COLO829 (cell line): ENCODE results near the gene DENND1A.
"Not testable (repeated sequence)": the region's sequence is repeated elsewhere in the genome, so short reads cannot be mapped to it uniquely, and the experiment has no call there.

Source experiments
- DNase-seq: peaks from one replicate; pipeline ENCODE4 v3.0.0; 2012; ENCODE audit warnings: low spot score

DENND1A gene

DNA sequence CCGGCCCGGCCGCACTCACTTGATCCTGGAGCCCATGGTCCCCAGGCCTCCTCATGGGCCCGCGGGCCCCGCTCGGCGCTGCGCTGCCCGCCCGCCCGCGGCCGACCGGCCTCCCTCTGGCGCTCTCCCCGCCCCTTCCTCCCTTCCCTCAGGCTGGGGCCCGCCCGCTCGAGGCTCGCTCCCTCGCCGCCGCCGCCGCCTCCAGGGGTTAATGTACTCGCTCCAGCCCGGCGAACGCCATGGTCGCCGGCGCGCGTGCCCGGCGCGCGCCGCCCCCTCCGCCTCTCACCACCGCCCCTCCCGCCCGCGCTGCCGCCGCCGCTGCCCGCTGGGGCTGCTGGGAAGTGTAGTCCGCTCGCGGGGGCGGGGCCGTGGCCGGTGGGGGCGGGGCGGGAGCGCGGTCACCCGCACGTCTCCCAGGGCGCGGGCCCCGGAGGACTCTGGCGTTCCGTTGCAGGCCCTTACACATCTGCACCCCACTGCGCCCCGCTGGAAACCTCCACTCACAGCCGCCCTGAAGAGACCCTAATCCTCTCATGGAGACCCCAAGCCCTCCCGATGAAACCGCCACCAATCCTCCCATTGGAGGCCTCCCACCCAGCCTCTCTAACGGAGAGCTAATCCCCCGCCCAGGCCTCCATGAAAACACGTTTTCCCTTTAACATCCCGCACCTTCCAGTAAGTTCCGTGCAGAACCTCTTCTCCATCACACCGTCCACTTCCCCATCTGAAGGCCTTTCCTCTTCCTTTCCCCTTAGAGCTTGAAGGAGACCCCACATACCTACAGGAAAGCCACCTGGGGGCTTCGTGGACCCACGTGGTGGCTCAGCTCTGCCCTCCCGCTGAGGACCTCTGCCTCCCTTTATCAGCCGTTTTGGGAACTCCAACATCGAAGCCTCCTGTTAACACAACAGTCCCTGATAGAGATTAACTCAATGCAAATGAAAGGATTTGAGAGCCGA lies at the start of gene DENND1A:
TSS of gene DENND1A (minus strand) at position 257 of the 962 bp plus-strand sequence. CDS start at position 36, 221 bp downstream.
- DNase-seq: peak; percentile 96

GRCh38 chr9:123978981-123979380 lies 49.1 kb upstream of the DENND1A start:
- DNase-seq: no peak

DNA sequence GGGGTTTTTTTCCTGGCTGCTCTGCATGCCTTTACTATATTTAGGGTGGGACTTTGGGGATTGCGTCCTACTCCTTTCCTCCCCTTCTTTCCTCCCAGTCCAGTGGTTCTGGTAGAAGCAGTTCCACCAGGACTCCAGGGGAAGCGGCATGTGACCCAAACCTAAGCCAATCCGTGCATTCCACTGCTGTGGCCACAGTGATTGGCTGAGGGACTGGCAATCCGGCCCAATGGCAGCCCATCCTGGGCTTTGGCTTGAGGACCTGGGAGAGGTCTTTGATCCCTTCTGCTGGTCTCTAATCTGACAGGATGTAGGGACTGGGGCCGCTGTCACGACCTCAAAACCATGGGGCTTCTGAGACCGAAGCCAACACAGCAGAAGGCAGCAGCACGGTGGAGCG lies 46.7 kb upstream of the DENND1A start:
- DNase-seq: not testable (repeated sequence)

DNA sequence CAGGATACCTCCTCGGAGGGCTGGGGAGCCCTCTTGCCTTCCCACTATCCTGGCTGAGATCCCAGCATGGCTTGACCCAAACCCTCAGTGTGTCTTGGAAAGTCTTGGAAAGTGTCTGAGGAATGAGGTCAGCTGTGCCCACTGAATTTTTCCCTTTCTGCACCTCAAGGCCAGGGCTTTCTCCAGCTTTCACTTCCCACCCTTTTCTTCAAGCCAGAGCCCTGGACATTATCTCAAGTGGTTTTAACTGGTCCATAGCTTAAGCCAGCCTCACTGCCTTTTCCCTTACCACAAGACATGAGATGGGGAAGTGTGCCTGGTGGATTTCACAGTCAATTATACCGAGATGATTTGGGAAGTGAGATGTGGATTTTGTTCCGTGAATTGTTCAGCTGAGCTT lies 45.9 kb upstream of the DENND1A start:
- no peak for DNase-seq

DNA sequence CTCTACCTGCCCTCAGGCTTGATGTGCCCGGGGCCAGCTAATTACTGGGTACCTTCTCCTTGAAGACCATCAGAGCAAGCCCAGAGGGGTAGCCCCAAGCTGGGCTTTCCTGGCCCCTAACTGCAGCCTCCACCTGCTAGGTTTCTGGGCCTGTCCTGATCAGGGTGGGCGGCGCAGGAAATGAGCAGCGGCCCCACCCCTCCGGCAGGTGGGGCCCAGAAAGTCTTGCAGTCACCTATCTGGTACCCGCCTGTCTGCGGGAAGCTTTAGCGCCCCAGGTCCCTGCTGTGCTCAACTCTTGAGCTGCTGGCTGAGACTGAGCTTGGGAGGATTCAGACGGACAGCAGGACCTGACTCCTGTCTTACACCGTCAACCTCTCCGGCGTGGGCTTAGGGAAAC lies 44.5 kb upstream of the DENND1A start:
- no peak for DNase-seq

GRCh38 chr9:123973590-123974223 lies 43.8 kb upstream of the DENND1A start:
- DNase-seq: no peak

DNA sequence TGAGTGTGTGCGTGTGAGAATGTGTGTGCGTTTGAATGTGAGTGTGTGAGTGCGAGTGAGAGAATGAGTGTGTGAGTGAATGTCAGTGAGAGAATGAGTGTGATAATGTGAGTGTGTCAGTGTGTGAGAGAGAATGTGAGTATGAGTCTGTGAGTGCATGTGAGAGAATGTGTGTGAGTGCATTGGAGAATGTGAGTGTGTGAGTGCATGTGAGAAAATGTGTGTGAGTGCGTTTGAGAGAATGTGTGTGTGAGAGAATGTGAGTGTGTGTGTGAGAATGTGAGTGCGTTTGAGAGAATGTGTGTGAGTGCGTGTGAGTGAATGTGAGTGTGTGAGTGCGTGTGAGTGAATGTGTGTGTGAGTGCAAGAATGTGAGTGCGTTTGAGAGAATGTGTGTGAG lies 42.7 kb upstream of the DENND1A start:
- no peak for DNase-seq

DNA sequence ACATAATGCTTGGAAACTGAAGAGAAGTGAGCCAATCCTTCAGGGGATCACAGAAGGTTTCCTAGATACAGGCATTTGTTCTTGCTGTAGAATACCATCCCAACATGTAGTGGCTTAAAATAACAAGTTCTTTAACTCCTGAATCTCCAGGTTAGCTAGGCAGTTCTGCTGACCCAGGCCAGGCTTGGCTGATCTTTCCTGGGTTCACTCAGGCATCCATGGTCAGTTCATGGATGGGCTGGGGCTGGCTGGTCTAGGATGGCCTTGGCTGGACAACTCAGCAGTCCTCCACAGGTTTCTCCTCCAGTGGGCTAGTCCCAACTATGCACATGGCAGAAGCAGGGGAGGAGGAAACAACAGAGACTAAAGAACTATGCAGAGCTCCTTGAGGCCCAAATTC lies 37.4 kb upstream of the DENND1A start:
- DNase-seq: no peak

DNA sequence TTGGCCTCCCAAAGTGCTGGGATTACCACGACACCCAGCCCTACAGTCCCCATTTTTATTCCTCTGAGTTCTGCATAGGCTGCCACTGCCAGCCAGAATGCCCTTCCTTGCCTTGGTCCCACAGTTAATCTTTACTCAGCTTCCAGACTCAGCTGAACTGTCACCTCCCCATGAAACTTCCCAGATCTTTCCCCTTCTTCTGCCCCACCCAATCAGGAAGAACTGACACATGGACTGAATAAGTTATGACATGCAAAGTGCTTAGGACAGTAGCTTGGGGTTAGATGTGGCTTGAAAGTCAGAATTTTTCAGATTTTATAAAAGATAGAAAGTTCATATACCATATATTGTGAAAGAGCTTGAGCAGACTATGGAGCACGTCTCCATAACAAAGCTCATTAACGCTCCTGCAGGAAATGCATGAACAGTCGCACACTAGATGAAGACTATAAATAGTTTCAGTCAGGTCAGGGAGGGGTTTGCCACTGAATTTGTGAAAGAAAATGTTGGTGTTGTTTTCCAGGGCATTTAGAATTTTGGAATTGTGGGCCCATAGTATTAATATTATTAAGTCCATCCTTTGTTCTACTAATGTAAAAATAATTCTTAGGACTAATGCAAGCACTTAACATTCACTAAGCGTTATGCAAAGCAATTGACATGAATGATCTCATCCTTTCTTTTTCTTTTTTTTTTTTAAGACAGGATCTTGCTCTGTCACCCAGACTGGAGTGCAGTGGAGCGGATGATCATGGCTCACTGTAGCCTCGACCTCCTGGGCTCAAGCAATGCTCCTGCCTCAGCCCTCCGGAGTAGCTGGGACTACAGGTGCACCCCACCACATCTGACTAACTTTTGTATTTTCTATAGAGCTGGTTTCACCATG lies 36.1 kb upstream of the DENND1A start:
- DNase-seq: no peak

DNA sequence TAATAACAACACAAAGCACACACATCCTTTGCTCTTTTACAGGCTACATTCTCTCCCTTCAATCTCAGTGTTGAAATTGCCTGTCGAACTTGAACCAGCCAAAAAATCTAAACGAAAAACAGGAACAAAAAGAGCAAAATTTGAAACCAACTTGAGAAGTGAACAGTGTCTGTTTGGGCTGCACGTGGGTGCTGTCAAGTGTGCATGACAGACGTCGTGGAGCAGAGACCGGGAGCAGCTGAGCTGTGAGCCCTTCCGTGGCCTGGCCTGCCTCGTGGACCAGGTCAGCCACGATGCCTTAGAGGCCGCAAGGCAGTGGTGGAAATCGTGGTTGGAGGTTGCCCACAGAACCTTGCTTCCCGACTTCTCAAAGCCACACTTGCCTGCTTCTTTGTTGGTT lies 34.8 kb upstream of the DENND1A start:
- DNase-seq: no peak

DNA sequence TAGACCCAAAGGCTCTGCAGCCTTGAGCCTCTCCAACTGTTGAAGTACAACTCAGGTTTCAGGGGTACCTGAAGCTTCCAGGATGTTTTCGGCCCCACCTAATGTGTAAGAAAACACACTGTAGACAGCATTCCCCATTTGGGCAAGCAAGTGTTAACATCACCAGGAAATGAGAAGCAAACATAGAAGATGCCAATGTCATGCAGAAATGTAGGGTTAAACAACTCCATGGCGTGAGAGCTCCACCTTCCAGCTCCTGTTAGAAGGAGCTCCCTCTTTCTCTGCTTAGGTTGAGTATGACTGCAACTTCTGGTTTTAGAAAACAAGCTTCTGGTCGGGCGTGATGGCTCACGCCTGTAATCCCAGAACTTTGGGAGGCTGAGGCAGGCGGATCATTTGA lies 31.0 kb upstream of the DENND1A start:
- no peak for DNase-seq

DNA sequence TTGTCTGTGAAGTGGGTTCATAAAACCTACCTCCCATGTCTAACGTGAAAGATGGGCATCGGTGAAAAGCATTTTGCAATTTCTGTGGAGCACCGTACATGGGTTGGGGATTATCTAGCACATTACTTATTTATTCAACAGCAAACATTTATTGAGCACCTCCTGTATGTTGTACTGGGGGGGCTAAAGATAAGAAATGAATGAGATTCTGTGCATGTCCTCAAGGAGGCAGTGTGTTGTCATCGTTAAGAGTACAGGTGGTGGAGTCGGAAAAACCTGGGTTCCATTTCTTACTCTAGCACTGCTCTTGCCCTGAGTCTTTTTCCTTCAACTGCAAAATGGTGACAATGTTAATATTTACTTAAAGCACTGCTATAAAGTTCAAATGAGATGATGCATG lies 30.4 kb upstream of the DENND1A start:
- no peak for DNase-seq

- DNase-seq: no peak
Measured at GRCh38 chr9:123959787-123960186, 29.9 kb upstream of the DENND1A start.

DNA sequence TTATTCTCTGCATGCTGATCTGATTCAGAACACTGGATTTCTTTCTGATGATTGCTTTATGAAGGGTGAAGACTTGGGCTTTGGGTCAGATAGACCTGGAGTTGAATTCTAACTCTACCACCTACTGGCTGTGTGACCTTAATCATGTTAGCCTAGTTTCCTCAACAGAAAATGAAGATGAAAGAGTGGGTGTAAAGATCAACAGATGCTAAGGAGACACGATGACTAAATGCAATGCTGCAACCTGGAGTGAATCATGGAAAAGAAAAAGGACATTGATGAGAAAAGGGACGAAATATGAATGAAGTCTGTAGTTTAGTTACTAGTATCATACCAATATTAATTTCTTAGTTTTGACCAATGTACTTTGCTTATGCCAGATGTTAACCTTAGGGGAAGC lies 27.8 kb upstream of the DENND1A start:
- DNase-seq: no peak

- DNase-seq: no peak
Measured at GRCh38 chr9:123957168-123957721, 27.3 kb upstream of the DENND1A start.

DNA sequence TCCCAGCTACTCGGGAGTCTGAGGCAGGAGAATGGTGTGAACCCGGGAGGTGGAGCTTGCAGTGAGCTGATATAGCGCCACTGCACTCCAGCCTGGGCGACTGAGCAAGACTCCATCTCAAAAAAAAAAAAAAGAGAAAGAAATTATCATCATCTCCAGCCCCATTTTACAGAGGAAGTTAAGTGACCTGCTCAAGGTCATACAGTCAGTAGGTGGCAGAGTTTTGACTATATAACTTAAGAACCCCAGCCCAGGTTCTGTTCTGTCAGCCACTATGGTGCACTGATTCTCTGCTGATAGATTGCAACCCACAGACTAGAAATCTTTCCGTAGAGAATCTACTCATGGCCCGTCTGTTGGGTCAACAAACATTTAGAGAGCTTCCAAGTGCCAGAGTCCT lies 25.7 kb upstream of the DENND1A start:
- no peak for DNase-seq

GRCh38 chr9:123954518-123955280 lies 24.8 kb upstream of the DENND1A start:
- DNase-seq: no peak

GRCh38 chr9:123952641-123953495 lies 22.9 kb upstream of the DENND1A start:
- no peak for DNase-seq

DNA sequence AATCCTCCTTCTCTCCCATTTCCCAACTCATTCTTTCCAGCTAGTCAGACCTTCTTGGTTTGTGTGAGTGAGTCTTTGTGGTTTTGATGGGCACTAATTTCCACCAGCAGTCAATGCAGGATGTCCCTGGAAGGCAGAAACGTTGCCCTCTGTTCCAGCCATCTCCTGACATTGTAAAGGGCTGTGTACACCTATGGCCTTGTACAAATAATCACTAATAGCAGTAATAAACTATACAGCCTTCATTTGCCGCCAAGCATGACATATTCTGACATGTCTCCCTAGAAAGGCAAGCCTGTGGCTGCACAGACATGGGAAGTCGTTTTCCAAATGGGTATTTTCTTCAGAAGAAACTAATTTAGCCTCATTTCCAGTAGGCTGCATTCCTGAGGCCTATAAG lies 18.4 kb upstream of the DENND1A start:
- no peak for DNase-seq

DNA sequence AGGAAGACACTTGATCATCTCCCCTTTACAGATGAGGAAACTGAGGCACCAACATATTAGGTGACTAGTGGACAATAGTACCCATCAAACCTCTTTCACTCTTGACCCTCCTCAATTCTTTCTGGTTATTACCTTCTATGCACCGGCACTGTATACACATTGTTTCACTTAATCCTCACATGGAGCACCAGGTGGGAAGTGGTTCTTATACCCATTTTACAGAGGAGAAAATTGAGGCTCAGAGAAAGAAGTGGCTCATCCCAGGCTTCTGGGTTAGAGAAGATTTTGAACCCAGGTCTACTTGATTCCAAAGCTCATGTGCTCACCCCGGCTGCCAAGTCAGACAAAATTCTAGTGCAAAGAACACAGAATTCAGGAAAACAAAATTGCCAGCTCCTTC lies 17.4 kb upstream of the DENND1A start:
- DNase-seq: no peak
